SJCRH30 (cell line): ENCODE data around the gene HOXD8. TPM values are rescaled to one million over a fixed set of nuclear protein-coding genes. Genes with fewer than 3 reads are reported as not detected.

Experiments used
- DNase-seq, 2 experiments: peaks; one replicate each; pipeline ENCODE4 v3.0.0-alpha.2; 2015 to 2020
- H3K27ac ChIP-seq: fragments of 250-450 bp; sonication (Bioruptor Pico); 2 replicates; pipeline ENCODE4 v1.5.1; 2020; ENCODE audit warnings: mild to moderate bottlenecking, moderate library complexity
- H3K27me3 ChIP-seq: fragments of 250-450 bp; sonication (Bioruptor Pico); 2 replicates; pipeline ENCODE4 v1.5.1; 2020; ENCODE audit warnings: mild to moderate bottlenecking, moderate library complexity
- H3K36me3 ChIP-seq: fragments of 250-450 bp; sonication (Bioruptor Pico); 2 replicates; pipeline ENCODE4 v1.5.1; 2020; ENCODE audit warnings: mild to moderate bottlenecking, moderate library complexity
- H3K4me1 ChIP-seq: fragments of 250-450 bp; sonication (Bioruptor Pico); 2 replicates; pipeline ENCODE4 v1.5.1; 2020; ENCODE audit warnings: mild to moderate bottlenecking, moderate library complexity
- H3K4me3 ChIP-seq: fragments of 250-450 bp; sonication (Bioruptor Pico); 2 replicates; pipeline ENCODE4 v1.5.1; 2020; ENCODE audit warnings: mild to moderate bottlenecking, moderate library complexity
- H3K9me3 ChIP-seq: fragments of 250-450 bp; sonication (Bioruptor Pico); replicated peaks from 2 replicates; pipeline ENCODE4 v1.5.1; 2020; ENCODE audit warnings: mild to moderate bottlenecking, moderate library complexity
- total RNA-seq: library from RNA; depleted of rRNA; stranded (reverse); fragments of >200 nt; shearing (Covaris generic); gene quantifications from 2 replicates; pipeline ENCODE4 v1.2.3, GENCODE V29; 2014

The HOXD8 gene
- total RNA-seq, 1 experiment from 2014 or later, result 9.9 TPM

GRCh38 chr2:176104316-176105077, 25.0 kb upstream of the HOXD8 start:
- Histone ChIP-seq H3K4me3 (no peak overlapping the region), H3K4me1 (no peaks in the 10 kb centered on the region), H3K9me3 (no peaks in the 10 kb centered on the region), H3K27ac (no peak overlapping the region), H3K27me3 (no peaks in the 10 kb centered on the region), H3K36me3 (no peaks in the 10 kb centered on the region)
- DNase-seq, result no peak

- H3K27ac ChIP-seq, result no peak overlapping the region
- no peaks in the 10 kb centered on the region for H3K4me1 ChIP-seq
- DNase-seq, result no peak
- H3K9me3 ChIP-seq, result no peaks in the 10 kb centered on the region
- no peak overlapping the region for H3K4me3 ChIP-seq
- no peaks in the 10 kb centered on the region for H3K36me3 ChIP-seq
- no peaks in the 10 kb centered on the region for H3K27me3 ChIP-seq
These were observed 24.3 kb upstream of the HOXD8 start for GRCh38 chr2:176105078-176105729.

GRCh38 chr2:176105730-176106580, 23.6 kb upstream of the HOXD8 start:
- H3K36me3 ChIP-seq, result no peaks in the 10 kb centered on the region
- no peaks in the 10 kb centered on the region for H3K9me3 ChIP-seq
- no peaks in the 10 kb centered on the region for H3K27me3 ChIP-seq
- H3K4me1 ChIP-seq, result no peaks in the 10 kb centered on the region
- no peak overlapping the region for H3K27ac ChIP-seq
- H3K4me3 ChIP-seq, result no peak overlapping the region; the same call in 1 of the 2 replicates
- no peak for DNase-seq

GRCh38 chr2:176106581-176107539, 22.6 kb upstream of the HOXD8 start, which contains the start of gene HOXD11:
Gene HOXD11, plus strand, starts transcription at chr2:176107280. Its CDS starts 76 bp downstream, at chr2:176107356.
- Histone ChIP-seq H3K4me1 (no peaks in the 10 kb centered on the region), H3K4me3 (peak within 1 kb of the TSS; percentile 58), H3K27me3 (no peaks in the 10 kb centered on the region), H3K36me3 (no peaks in the 10 kb centered on the region), H3K9me3 (no peaks in the 10 kb centered on the region), H3K27ac (no peak within 1 kb of the TSS)
- peak in 1 of 2 experiments; percentile 14 for DNase-seq

GRCh38 chr2:176107731-176108181, 21.7 kb upstream of the HOXD8 start:
- Histone ChIP-seq H3K4me3 (peak overlapping the region; percentile 58), H3K27me3 (no peaks in the 10 kb centered on the region), H3K9me3 (no peaks in the 10 kb centered on the region), H3K36me3 (no peaks in the 10 kb centered on the region), H3K4me1 (no peaks in the 10 kb centered on the region), H3K27ac (no peak overlapping the region)
- peak in 1 of 2 experiments; percentile 24 for DNase-seq

GRCh38 chr2:176109192-176109901, 20.2 kb upstream of the HOXD8 start:
- H3K27me3 ChIP-seq, result no peaks in the 10 kb centered on the region
- no peaks in the 10 kb centered on the region for H3K36me3 ChIP-seq
- H3K4me3 ChIP-seq, result no peak overlapping the region
- no peak for DNase-seq
- no peaks in the 10 kb centered on the region for H3K4me1 ChIP-seq
- H3K27ac ChIP-seq, result no peak overlapping the region
- no peaks in the 10 kb centered on the region for H3K9me3 ChIP-seq

- peaks cover 4% of the 10 kb centered on the region for H3K4me1 ChIP-seq
- no peak overlapping the region for H3K4me3 ChIP-seq
- H3K36me3 ChIP-seq, result no peaks in the 10 kb centered on the region
- H3K27ac ChIP-seq, result no peak overlapping the region
- no peaks in the 10 kb centered on the region for H3K27me3 ChIP-seq
- H3K9me3 ChIP-seq, result no peaks in the 10 kb centered on the region
- no peak for DNase-seq
These were observed 19.6 kb upstream of the HOXD8 start for GRCh38 chr2:176109946-176110345.

- no peak overlapping the region for H3K27ac ChIP-seq
- no peaks in the 10 kb centered on the region for H3K9me3 ChIP-seq
- H3K4me3 ChIP-seq, result no peak overlapping the region
- peaks cover 8% of the 10 kb centered on the region for H3K4me1 ChIP-seq
- H3K36me3 ChIP-seq, result no peaks in the 10 kb centered on the region
- no peak for DNase-seq
- no peaks in the 10 kb centered on the region for H3K27me3 ChIP-seq
These were observed 18.8 kb upstream of the HOXD8 start for GRCh38 chr2:176110415-176111308.

GRCh38 chr2:176111309-176111663, 18.2 kb upstream of the HOXD8 start:
- H3K4me3 ChIP-seq, result no peak overlapping the region
- H3K27ac ChIP-seq, result no peak overlapping the region
- H3K27me3 ChIP-seq, result no peaks in the 10 kb centered on the region
- H3K4me1 ChIP-seq, result peaks cover 8% of the 10 kb centered on the region
- no peaks in the 10 kb centered on the region for H3K36me3 ChIP-seq
- no peaks in the 10 kb centered on the region for H3K9me3 ChIP-seq
- DNase-seq, result no peak

GRCh38 chr2:176111846-176112374, 17.6 kb upstream of the HOXD8 start:
- no peaks in the 10 kb centered on the region for H3K27me3 ChIP-seq
- peaks cover 8% of the 10 kb centered on the region for H3K4me1 ChIP-seq
- H3K9me3 ChIP-seq, result no peaks in the 10 kb centered on the region
- no peak overlapping the region for H3K4me3 ChIP-seq
- no peaks in the 10 kb centered on the region for H3K36me3 ChIP-seq
- DNase-seq, result no peak
- H3K27ac ChIP-seq, result no peak overlapping the region

- H3K4me3 ChIP-seq, result no peak overlapping the region
These were observed 16.9 kb upstream of the HOXD8 start for GRCh38 chr2:176112375-176113302.

More at GRCh38 chr2:176112375-176113302, 16.9 kb upstream of the HOXD8 start:
- H3K27me3 ChIP-seq, result no peaks in the 10 kb centered on the region
- no peaks in the 10 kb centered on the region for H3K36me3 ChIP-seq
- no peak overlapping the region for H3K27ac ChIP-seq
- H3K9me3 ChIP-seq, result no peaks in the 10 kb centered on the region
- peaks cover 8% of the 10 kb centered on the region for H3K4me1 ChIP-seq
- no peak for DNase-seq
